Measurements from ENCODE around the gene AP4M1.

DNA sequence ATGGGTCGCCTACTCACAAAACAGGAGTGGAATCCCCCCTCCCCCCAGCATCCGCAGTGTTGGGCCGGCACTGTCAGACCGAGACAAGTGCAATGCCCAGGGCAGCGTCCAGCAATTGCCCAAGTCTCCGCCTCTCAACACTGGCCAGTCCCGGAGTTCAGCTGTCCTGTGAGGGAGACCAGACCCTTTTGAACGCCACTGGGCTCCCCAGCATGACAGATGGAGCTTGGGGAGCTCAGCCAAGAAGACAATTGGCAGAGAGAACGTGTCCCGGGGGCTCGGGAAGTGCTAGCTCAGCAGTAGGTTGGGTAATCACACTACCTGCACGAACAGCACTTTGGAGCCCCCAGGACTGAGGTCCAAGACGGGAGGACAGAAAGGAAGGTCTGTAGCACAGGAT, 7.9 kb upstream of the AP4M1 start:
- TF ChIP-seq POLR2A (IDR thresholded peaks at IDR 0.05), result no peak
- no peak for TF ChIP-seq POLR2AphosphoS5 (IDR thresholded peaks at IDR 0.05)
